Activated T-cell treated with anti-CD3 and anti-CD28 coated beads for 1 hour (primary cell): Measurements from ENCODE around the gene SAMD4B.

ENCODE experiments used
- DNase-seq: peaks from one replicate; pipeline ENCODE4 v3.0.0-alpha.2; 2020; ENCODE audit warnings: low read depth

Gene SAMD4B

GRCh38 chr19:39410017-39410830, 68.0 kb downstream of the SAMD4B start:
- DNase-seq = peak; percentile 74

- no peak for DNase-seq
Measured at GRCh38 chr19:39410831-39411080, 68.5 kb downstream of the SAMD4B start.

GRCh38 chr19:39411081-39411831, 69.0 kb downstream of the SAMD4B start:
- DNase-seq = peak; percentile 37

DNA sequence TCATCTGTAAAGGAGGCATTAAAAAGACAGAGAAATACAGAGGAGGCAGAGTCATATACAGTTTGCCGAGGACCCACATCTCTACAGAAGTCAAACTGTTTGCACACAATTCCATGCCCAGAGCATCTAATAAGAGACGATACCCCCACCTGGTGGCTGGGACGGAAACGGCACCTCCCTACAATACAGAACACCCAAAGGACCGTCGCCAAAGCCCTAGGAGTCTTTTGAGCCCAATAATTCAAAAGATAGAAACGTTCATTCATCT, 69.5 kb downstream of the SAMD4B start:
- DNase-seq = peak; percentile 91

DNA sequence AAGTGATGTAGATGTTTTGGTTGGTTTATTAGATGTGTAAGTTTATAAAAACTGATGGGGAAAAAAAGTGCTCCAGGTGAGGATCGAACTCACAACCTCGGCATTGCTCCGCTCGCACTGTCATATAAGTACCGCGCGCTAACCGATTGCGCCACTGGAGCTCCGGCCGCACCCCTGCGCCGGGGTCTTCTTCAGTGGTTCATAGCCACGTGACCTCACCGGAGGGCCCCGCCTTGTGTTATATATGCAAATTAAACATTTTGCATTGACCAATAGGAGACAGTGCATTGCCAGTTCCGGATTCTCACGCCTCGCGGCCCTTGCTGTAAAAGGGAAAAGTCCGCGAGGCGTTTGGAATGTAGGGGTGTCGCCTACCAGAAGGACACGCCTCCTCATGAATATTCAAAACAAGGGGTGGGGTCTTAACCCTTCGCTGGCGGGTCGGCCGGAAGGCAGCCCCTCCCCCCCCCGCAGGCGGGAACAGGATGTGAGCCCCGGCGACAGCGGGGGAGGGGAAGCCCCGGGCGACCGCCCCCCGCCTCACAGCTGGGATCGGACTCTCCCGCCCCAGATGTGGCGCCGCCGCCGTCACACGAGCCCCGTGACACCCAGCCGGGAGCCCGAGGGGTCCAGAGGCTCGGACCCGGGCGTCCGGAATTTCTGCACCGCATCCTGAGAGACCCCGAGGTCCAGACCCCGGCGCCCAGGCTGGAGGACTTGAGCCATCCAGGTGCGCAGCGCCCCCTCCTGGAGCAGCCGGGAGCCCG, 70.1 kb downstream of the SAMD4B start, which contains the start of gene PLEKHG2:
PLEKHG2 (plus strand) TSS at position 570 of the 767 bp plus-strand sequence. CDS start 1,418 bp downstream, outside the sequence.
- peak; percentile 96 for DNase-seq

DNA sequence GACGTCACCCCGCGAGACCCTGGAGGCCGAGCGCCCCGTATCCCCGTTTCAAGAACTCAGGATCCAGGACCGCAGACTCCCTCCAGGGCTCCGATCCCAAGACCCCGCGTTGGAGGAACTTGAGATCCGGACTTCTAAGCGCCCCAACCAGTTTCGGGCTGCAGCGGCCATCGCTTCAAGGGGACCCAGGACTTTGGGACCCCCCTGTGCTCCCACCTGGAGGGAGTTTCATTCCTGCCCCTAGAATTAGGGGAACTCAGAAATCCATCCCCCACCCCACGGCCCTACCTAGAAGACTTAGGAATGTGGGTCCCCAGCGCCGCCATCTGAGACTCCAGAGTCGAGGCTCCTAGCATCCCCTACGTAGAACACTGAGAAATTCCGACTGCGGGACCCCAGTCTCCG, 70.6 kb downstream of the SAMD4B start:
- no peak for DNase-seq

GRCh38 chr19:39413272-39413910, 71.2 kb downstream of the SAMD4B start:
- no peak for DNase-seq

DNA sequence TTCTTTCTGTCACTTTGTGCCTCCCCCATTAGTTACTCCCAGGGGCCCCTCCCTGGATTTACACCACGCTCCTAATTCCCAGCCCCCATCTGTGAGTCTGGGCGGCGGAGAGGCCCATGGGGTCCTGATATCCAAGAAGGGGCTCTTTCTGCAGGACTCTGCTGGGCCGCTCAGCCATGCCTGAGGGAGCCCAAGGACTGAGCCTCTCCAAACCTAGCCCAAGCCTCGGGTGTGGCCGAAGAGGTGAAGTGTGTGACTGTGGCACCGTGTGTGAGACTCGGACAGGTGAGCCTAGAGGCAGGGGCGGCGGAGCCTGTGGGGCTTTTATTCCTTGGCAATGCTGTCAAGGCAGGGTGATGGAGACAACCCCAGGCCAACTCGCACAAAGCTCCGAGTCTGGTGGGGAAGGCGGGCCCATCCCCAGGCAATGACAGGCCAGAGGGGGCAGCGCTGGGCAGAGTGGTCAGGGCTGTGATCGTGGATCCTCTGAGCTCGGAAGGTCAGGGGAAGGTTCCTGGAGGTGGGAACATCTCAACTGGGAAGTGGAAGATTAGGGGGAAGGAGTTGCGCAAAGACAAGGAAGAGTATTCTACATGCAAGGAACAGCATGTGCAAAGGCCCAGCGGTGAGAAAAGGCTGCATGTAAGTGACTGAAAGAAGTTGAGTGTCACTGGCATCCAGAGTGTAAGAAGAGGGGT, 71.8 kb downstream of the SAMD4B start:
- no peak for DNase-seq

DNA sequence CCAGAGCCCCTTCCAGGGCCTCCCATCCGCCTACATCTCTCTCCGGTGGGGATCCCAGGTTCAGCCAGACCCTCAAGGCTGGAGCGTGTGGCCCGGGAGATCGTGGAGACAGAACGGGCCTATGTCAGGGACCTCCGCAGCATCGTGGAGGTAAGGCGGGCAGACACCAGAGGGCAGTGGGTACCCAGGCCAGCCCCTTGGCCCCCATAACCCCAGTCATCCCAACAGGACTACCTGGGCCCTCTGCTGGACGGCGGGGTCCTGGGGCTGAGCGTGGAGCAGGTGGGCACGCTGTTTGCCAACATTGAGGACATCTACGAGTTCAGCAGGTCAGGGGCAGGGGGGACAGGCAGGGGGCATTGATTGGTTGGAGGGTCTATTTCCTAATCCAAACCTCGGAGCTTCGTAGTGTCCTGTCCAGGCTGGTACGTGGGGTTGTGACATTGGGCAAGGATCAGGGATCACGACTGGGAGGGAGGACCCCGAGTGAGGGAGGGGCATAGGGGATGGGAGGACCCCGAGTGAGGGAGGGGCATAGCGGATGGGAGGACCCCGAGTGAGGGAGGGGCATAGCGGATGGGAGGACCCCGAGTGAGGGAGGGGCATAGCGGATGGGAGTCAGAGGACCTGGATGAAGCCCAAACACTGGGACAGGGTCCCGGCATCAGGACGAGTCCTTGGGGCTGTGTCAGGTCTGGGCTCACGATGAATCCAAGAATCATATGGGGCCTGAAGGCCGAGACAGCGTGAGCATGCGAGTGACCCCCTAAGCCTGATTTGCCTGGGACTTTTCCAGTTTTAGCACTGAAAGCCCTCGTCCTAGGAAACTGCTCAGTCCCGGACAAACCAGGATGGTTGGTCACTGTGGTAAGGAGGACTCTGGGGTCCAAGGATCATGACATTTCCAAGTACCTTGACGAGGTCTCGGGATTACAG, 73.2 kb downstream of the SAMD4B start:
- no peak for DNase-seq

DNA sequence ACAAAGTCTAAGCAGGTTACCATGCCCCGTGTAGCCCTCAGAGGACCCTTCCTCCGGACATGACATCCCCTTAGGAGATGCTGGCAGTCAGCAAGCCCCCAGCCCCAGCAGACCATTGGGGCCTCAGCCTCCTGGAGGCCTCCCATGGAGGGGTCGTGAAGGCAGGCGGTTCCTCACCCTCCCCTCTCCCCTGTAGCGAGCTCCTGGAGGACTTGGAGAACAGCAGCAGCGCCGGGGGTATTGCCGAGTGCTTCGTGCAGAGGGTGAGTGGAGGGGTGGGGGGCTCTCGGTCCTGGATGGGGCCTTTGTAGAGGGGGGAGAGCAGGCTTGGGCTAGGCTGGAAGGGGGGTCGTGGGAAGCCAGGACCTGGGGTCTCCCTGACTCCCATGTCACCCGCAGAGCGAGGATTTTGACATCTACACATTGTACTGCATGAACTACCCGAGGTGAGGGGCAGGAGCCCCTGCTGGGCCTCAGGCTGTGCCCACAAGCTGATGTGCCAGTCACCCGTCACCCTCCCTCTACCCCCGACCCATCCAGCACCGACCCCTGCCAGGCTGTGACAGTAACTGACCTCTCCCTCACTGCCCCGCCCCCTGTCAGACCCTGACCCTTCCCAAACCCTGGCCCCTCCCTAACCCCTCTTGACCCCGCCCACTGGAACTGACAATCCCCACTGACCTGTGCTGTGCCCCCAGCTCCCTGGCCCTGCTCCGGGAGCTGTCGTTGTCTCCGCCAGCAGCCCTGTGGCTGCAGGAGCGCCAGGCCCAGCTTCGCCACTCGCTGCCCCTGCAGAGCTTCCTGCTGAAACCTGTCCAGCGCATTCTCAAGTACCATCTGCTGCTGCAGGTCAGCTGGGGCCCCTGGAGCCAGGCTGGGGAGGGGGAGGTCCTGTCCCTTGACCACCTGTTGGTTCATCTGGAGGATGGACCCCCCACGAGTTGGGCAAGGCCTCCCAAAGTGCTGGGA, 74.2 kb downstream of the SAMD4B start:
- DNase-seq = no peak

DNA sequence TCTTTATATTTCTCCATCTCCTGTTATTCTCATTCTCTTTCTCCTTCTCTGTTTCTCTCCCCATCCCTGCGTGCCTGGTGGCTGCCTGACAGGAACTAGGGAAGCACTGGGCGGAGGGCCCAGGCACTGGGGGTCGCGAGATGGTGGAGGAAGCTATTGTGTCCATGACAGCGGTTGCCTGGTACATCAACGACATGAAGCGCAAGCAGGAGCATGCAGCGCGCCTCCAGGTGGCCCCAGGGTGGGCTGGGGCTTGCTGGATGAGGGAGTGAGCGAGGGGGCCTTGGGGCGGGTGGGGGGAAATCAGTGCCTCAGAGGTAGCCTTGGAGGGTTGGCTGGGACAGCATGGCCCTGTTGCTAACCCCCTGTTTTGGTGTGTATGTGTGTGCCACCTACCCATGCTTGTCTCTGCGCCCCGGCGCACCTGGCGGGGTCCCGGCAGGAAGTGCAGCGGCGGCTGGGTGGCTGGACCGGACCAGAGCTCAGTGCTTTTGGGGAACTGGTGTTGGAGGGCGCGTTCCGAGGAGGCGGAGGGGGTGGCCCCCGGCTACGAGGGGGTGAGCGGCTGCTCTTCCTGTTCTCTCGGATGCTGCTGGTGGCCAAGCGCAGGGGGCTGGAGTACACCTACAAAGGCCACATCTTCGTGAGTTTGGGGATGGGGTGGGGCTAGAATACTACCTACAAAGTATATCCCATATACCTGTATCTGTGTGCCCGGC, 75.4 kb downstream of the SAMD4B start:
- DNase-seq = no peak

- no peak for DNase-seq
Measured at GRCh38 chr19:39419003-39419402, 76.8 kb downstream of the SAMD4B start.

GRCh38 chr19:39420769-39421168, 78.5 kb downstream of the SAMD4B start:
- no peak for DNase-seq

DNA sequence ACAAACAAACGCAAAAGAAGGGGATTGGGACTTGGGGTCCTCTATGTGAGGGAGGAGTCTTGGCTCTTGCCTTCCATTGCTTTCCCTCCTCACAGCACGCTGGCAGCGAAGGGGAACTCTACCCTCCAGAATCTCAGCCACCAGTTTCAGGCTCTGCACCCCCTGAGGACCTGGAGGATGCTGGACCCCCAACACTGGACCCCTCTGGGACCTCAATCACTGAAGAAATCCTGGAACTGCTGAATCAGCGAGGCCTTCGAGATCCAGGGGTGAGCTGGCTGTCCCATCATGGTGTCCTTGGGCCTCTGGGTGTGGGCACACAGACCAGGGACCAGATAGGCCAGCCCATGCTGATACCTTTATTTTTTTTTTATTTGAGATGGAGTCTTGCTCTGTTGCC, 79.8 kb downstream of the SAMD4B start:
- DNase-seq = no peak

- no peak for DNase-seq
Measured at GRCh38 chr19:39423258-39424086, 81.3 kb downstream of the SAMD4B start.

- DNase-seq = no peak
Measured at GRCh38 chr19:39424934-39425333, 82.7 kb downstream of the SAMD4B start.

DNA sequence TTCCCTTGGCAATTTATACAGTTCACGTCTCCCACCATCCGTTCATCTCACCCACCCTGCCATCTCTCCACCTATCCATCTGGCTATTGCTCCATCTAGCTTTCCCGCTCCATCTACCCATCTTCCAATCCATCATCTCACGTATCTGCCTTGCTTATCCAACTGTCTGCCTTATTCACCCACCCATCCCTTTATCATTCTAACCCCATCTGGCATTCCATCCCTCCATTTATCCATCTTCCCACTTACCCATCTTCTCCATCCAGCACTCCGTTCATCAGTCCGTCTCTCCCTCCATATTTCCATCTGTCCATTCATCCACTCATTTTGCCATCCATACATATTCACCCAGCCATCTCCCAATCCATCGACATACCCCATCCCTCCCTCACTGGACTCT, 83.5 kb downstream of the SAMD4B start:
- DNase-seq = no peak

- no peak for DNase-seq
Measured at GRCh38 chr19:39426170-39426569, 83.9 kb downstream of the SAMD4B start.
